Naive thymus-derived CD4-positive, alpha-beta T cell (primary cell): ENCODE results near the gene AIP. TPM values are rescaled to one million over a fixed set of nuclear protein-coding genes. Genes with fewer than 3 reads are reported as not detected.

Experiments used
- ATAC-seq: fragments of 150-1000 bp; cut with Tn5 transposase; 2 replicates; pipeline ENCODE4 v1.10.0; 2021; ENCODE audit warnings: mild to moderate bottlenecking, moderate library complexity
- CTCF ChIA-PET: fragments of 350-600 bp; sonication (Branson Sonifier 250); formaldehyde crosslinking; loops from one replicate; lab custom pipeline; 2021; ENCODE audit warnings: antibody characterized with exemption; lab: Charles Lee
- POLR2A ChIA-PET: fragments of 350-600 bp; sonication (Branson Sonifier 250); formaldehyde crosslinking; loops from one replicate; lab custom pipeline; 2021; ENCODE audit warnings: antibody characterized with exemption, inconsistent platforms; lab: Charles Lee
- DNase-seq, 9 donors: peaks; one replicate each; pipeline versions ENCODE4 v3.0.0 to v3.0.0-alpha.2; 2020 to 2022; ENCODE audit warnings: mixed read lengths in 1 of 9
- H3K27ac ChIP-seq: one replicate; pipeline ENCODE4 v1.7.0; 2013; ENCODE audit warnings: mild to moderate bottlenecking, low read depth, low read length, moderate library complexity
- H3K27me3 ChIP-seq, 2 donors: one replicate each; pipeline ENCODE4 v1.7.0; 2013; ENCODE audit warnings: low read length in 2 of 2, mild to moderate bottlenecking in 2 of 2, moderate library complexity in 2 of 2; ENCODE audit not compliant: control insufficient read depth in 2 of 2, insufficient read depth in 2 of 2
- H3K36me3 ChIP-seq, 3 experiments: 1 replicate in 2 of 3; 2 replicates in 1 of 3; pipeline ENCODE4 v1.7.0; 2013; ENCODE audit warnings: low read length in 3 of 3, mild to moderate bottlenecking in 3 of 3, moderate library complexity in 1 of 3; ENCODE audit not compliant: insufficient read depth in 3 of 3, control insufficient read depth in 2 of 3
- H3K4me1 ChIP-seq, 2 donors: one replicate each; pipeline ENCODE4 v1.7.0; 2013; ENCODE audit warnings: low read length in 2 of 2, mild to moderate bottlenecking in 2 of 2, moderate library complexity in 1 of 2; ENCODE audit not compliant: control insufficient read depth in 2 of 2, insufficient read depth in 2 of 2
- H3K4me3 ChIP-seq: 2 replicates; pipeline ENCODE4 v1.7.0; 2013; ENCODE audit warnings: mild to moderate bottlenecking, low read length
- H3K9me3 ChIP-seq, 3 experiments: 1 replicate in 2 of 3; 2 replicates in 1 of 3; pipeline ENCODE4 v1.7.0; 2013; ENCODE audit warnings: low read length in 3 of 3; ENCODE audit not compliant: control insufficient read depth in 2 of 3
- H3K27ac Mint-ChIP-seq, 9 donors: one replicate each; pipeline ENCODE4 v1.8.0; 2020 to 2022; ENCODE audit warnings: mixed read lengths in 9 of 9, mild to moderate bottlenecking in 8 of 9, moderate library complexity in 5 of 9, inconsistent platforms in 2 of 9
- H3K27me3 Mint-ChIP-seq, 5 donors: one replicate each; pipeline ENCODE4 v1.8.0; 2021 to 2022; ENCODE audit warnings: mixed read lengths in 5 of 5, mild to moderate bottlenecking in 1 of 5
- H3K36me3 Mint-ChIP-seq, 5 donors: one replicate each; pipeline ENCODE4 v1.8.0; 2020 to 2022; ENCODE audit warnings: mixed read lengths in 5 of 5, mild to moderate bottlenecking in 3 of 5, inconsistent platforms in 1 of 5
- H3K4me1 Mint-ChIP-seq, 7 donors: one replicate each; pipeline ENCODE4 v1.8.0; 2020 to 2022; ENCODE audit warnings: mixed read lengths in 7 of 7, mild to moderate bottlenecking in 3 of 7, inconsistent platforms in 1 of 7
- H3K4me3 Mint-ChIP-seq, 10 donors: one replicate each; pipeline ENCODE4 v1.8.0; 2020 to 2022; ENCODE audit warnings: mild to moderate bottlenecking in 10 of 10, mixed read lengths in 10 of 10, moderate library complexity in 6 of 10, inconsistent platforms in 2 of 10
- H3K9me3 Mint-ChIP-seq, 11 donors: one replicate each; pipeline ENCODE4 v1.8.0; 2020 to 2022; ENCODE audit warnings: mixed read lengths in 11 of 11, mild to moderate bottlenecking in 4 of 11, inconsistent platforms in 1 of 11, moderate library complexity in 1 of 11
- intact Hi-C, 2 donors: fragments of 100-400 bp; cut with micrococcal nuclease; formaldehyde crosslinking; loops; one replicate each; pipeline ENCODE4 v1.15.1; 2023
- polyA plus RNA-seq, 2 donors: library from polyadenylated mRNA; unstranded; fragments of 300-500 nt; fragmentation: Illumina TruSeq; gene quantifications; one replicate each; pipeline ENCODE4 v1.2.3, GENCODE V29; 2021
- total RNA-seq, 6 experiments: library from RNA in 5 of 6; stranded (reverse) in 5 of 6; gene quantifications; 1 replicate in 5 of 6; 2 replicates in 1 of 6; pipeline ENCODE4 v1.2.3 and lab custom pipeline; 2021 to 2026

Gene AIP
- total RNA-seq (100 to 1,000 TPM; 107 to 156 (median 137) TPM), polyA plus RNA-seq (100 to 1,000 TPM; 137 to 205 TPM), total RNA-seq (lab: John Stamatoyannopoulos, UW) (74.7 reads per million, percentile 79 among the genes with 10 or more reads in this experiment)

DNA sequence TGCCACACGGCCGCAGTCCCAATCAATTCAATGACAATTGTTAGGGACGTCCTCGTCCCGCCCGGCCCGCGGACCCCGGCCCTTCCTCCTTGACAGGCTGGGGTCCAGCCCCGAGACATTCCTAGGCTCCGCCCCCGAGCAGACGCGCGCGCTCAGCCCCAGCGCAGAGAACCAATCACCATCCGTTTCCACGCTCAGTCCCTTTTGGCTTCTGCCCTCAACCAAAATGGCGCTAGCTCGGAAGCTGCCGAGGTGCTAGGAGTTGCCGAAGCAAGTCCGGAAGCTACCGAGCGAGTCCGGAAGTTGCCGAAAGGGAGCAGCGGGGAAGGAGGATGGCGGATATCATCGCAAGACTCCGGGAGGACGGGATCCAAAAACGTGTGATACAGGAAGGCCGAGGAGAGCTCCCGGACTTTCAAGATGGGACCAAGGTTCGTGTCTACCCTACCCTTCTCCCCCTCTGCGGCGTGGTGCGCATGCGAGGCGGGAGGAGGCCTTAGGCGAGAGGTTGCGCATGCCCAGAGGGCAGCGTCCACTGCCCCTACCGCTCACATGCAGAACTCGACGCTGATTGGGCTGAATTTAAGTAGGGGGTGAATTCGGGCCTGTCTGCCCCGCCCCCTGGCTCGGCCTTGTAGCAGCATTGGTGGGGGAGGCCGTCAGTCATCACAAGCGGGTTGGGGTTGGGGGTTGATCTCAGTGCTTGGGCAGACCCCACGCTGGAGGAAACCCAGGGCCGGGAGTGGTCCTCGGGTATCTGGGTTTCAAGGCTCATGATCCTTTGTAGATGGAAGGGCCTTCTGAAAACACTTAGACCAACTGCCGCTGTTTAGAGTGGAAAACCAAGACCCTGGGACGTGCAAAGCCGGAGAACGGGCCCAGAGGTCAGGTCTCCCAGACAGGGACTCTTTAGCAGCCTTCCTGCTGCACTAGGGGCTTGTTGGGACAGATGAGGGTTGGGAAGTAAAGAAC lies at the start of gene AIP:
Gene AIP, plus strand, starts transcription at position 200 of the 972 bp plus-strand sequence. Its CDS starts 133 bp downstream, at position 333.
- H3K27ac Mint-ChIP-seq = peak within 1 kb of the TSS; percentile 95 to 100 (median 99)
- no peaks in the 10 kb centered on the region for H3K9me3 Mint-ChIP-seq
- peaks cover 5 to 16% (median 7%) of the 10 kb centered on the region in 3 experiments for H3K36me3 ChIP-seq
- POLR2A ChIA-PET = interaction anchor here (0.5 to 5.9 kb wide), 39 partner anchors 8 to 641 kb away, joined by 3 to 122 read pairs (median 4); partner anchors contain the start of genes CDK2AP2, PITPNM1, POLD4 and PPP1CA
- peaks cover 0 to 5% (median 0%) of the 10 kb centered on the region in 5 donors for H3K27me3 Mint-ChIP-seq
- CTCF ChIA-PET = interaction anchor here (0.8 to 3.7 kb wide), 10 partner anchors 15 to 131 kb away, joined by 3 to 11 read pairs (median 4); partner anchors contain the start of genes PITPNM1, POLD4 and PTPRCAP
- DNase-seq = peak; percentile 88 to 99 (median 98)
- intact Hi-C loops = loop anchor here (1.0 to 10.0 kb wide), 13 partner anchors 14 to 1198 kb away; partner anchors contain the start of genes PTPRCAP (in 2 of the 2), RPS6KB2 (in 2 of the 2), TMEM134 (in 2 of the 2) and KDM2A (in 1 of the 2)
- peak within 1 kb of the TSS; percentile 90 to 100 (median 96) for H3K4me3 Mint-ChIP-seq
- no peaks in the 10 kb centered on the region for H3K27me3 ChIP-seq
- peak; percentile 89 for ATAC-seq
- H3K9me3 ChIP-seq = no peaks in the 10 kb centered on the region
- peaks cover 40 to 42% of the 10 kb centered on the region in 2 donors for H3K4me1 ChIP-seq
- peak within 1 kb of the TSS; percentile 80 for H3K27ac ChIP-seq
- H3K36me3 Mint-ChIP-seq = peaks cover 5 to 36% (median 8%) of the 10 kb centered on the region in 5 donors
- peaks cover 40 to 57% (median 51%) of the 10 kb centered on the region in 7 donors for H3K4me1 Mint-ChIP-seq
- H3K4me3 ChIP-seq = peak within 1 kb of the TSS; percentile 80

GRCh38 chr11:67433536-67434394 lies 49.1 kb upstream of the AIP start:
- peaks cover 0 to 35% (median 7%) of the 10 kb centered on the region in 5 donors for H3K36me3 Mint-ChIP-seq
- POLR2A ChIA-PET = interaction anchor here (0.8 to 31.8 kb wide), 8 partner anchors 9 to 50 kb away, joined by 3 to 1530 read pairs (median 40); partner anchors contain the start of genes AIP, CARNS1, CORO1B and PPP1CA
- no peaks in the 10 kb centered on the region for H3K9me3 Mint-ChIP-seq
- no peaks in the 10 kb centered on the region for H3K27me3 Mint-ChIP-seq
- peaks cover 24 to 71% (median 42%) of the 10 kb centered on the region in 7 donors for H3K4me1 Mint-ChIP-seq
- H3K4me3 ChIP-seq = peak overlapping the region; percentile 41
- H3K4me3 Mint-ChIP-seq = peak overlapping the region in 9 of 10 donors; percentile 39 to 99 (median 47)
- CTCF ChIA-PET = interaction anchor here (0.6 to 1.2 kb wide), 4 partner anchors 30 to 157 kb away, joined by 3 to 4 read pairs (median 4); partner anchors contain the start of gene TBC1D10C
- peaks cover 0 to 59% (median 19%) of the 10 kb centered on the region in 3 experiments for H3K36me3 ChIP-seq
- H3K27ac Mint-ChIP-seq = peak overlapping the region in 8 of 9 donors; percentile 41 to 88 (median 72)
- H3K27me3 ChIP-seq = no peaks in the 10 kb centered on the region
- H3K4me1 ChIP-seq = peaks cover 39 to 61% of the 10 kb centered on the region in 2 donors
- intact Hi-C loops = no loop called here
- no peaks in the 10 kb centered on the region for H3K9me3 ChIP-seq
- peak overlapping the region; percentile 85 for H3K27ac ChIP-seq
- DNase-seq (no peak), ATAC-seq (no peak)

DNA sequence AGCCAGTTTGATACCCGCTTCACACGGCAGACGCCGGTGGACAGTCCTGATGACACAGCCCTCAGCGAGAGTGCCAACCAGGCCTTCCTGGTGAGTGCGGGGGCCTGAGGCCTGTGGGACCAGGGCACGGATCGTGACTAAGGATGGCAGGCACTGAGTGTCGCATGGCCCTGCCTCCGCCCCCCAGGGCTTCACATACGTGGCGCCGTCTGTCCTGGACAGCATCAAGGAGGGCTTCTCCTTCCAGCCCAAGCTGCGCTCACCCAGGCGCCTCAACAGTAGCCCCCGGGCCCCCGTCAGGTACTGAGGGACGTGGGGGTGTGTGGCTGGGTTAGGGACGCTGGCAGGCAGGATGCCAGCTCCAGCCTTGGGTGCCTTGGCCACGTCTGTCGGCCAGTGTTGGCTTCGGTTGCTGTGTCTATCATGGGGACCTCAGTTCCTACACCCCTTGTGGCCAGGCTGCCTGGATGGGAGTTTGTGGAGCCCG lies 48.4 kb upstream of the AIP start:
- ChIA-PET CTCF (interaction anchor here (0.6 to 1.2 kb wide), 3 partner anchors 30 to 1876 kb away, joined by 3 to 4 read pairs (median 4); partner anchors contain the start of gene TBC1D10C), POLR2A (interaction anchor here (0.8 to 31.8 kb wide), 9 partner anchors 13 to 71 kb away, joined by 3 to 1530 read pairs (median 13); partner anchors contain the start of genes AIP, CARNS1, PITPNM1 and PPP1CA)
- H3K4me1 ChIP-seq = peaks cover 39 to 61% of the 10 kb centered on the region in 2 donors
- H3K9me3 Mint-ChIP-seq = peaks cover 0 to under 1% (median 0%) of the 10 kb centered on the region in 11 donors
- peaks cover 0 to 59% (median 19%) of the 10 kb centered on the region in 3 experiments for H3K36me3 ChIP-seq
- peak overlapping the region; percentile 85 for H3K27ac ChIP-seq
- H3K4me1 Mint-ChIP-seq = peaks cover 31 to 71% (median 44%) of the 10 kb centered on the region in 7 donors
- no peaks in the 10 kb centered on the region for H3K27me3 Mint-ChIP-seq
- H3K27me3 ChIP-seq = no peaks in the 10 kb centered on the region
- H3K4me3 ChIP-seq = peak overlapping the region; percentile 41
- H3K36me3 Mint-ChIP-seq = peaks cover 0 to 41% (median 7%) of the 10 kb centered on the region in 5 donors
- no peak for DNase-seq
- H3K4me3 Mint-ChIP-seq = peak overlapping the region in 9 of 10 donors; percentile 39 to 99 (median 47)
- H3K27ac Mint-ChIP-seq = peak overlapping the region in 6 of 9 donors; percentile 62 to 87 (median 73)
- intact Hi-C loops = no loop called here
- no peak for ATAC-seq
- no peaks in the 10 kb centered on the region for H3K9me3 ChIP-seq

- Histone ChIP-seq H3K36me3 (peaks cover 0 to 59% (median 19%) of the 10 kb centered on the region in 3 experiments), H3K4me3 (peak overlapping the region; percentile 100), H3K27ac (peak overlapping the region; percentile 85), H3K4me1 (peaks cover 42 to 67% of the 10 kb centered on the region in 2 donors), H3K27me3 (no peaks in the 10 kb centered on the region), H3K9me3 (no peaks in the 10 kb centered on the region)
- Mint-ChIP-seq H3K4me3 (peak overlapping the region; percentile 79 to 99 (median 96)), H3K36me3 (peaks cover 0 to 48% (median 7%) of the 10 kb centered on the region in 5 donors), H3K27me3 (no peaks in the 10 kb centered on the region), H3K4me1 (peaks cover 38 to 74% (median 52%) of the 10 kb centered on the region in 7 donors), H3K27ac (peak overlapping the region in 8 of 9 donors; percentile 41 to 95 (median 82)), H3K9me3 (peaks cover 0 to 1% (median 0%) of the 10 kb centered on the region in 11 donors)
- no peak for ATAC-seq
- CTCF ChIA-PET = interaction anchor here (0.6 to 1.0 kb wide), 2 partner anchors 10 to 1876 kb away, joined by 3 read pairs; no protein-coding TSS in a partner anchor
- no peak for DNase-seq
- POLR2A ChIA-PET = interaction anchor here (0.9 to 31.8 kb wide), 9 partner anchors 17 to 70 kb away, joined by 3 to 1530 read pairs (median 69); partner anchors contain the start of genes AIP, CABP4, CARNS1 and GPR152
- intact Hi-C loops = no loop called here
These were observed 47.6 kb upstream of the AIP start for GRCh38 chr11:67435031-67435726.
